Glutamatergic neuron (in vitro differentiated cells): ENCODE measurements around the gene CFAP61. TPM values are rescaled to one million over a fixed set of nuclear protein-coding genes. Genes with fewer than 3 reads are reported as not detected.
"Not testable (repeated sequence)": the region's sequence is repeated elsewhere in the genome, so short reads cannot be mapped to it uniquely, and the experiment has no call there.

ENCODE experiments used
- DNase-seq: peaks from one replicate; pipeline ENCODE4 v3.0.0; 2022
- H3K27ac Mint-ChIP-seq: one replicate; pipeline ENCODE4 v1.8.0; 2020; ENCODE audit warnings: mild to moderate bottlenecking, mixed read lengths, inconsistent platforms; ENCODE audit not compliant: unreplicated experiment
- H3K27me3 Mint-ChIP-seq: one replicate; pipeline ENCODE4 v1.8.0; 2020; ENCODE audit warnings: mild to moderate bottlenecking, moderate library complexity, mixed read lengths, inconsistent platforms; ENCODE audit not compliant: unreplicated experiment
- H3K36me3 Mint-ChIP-seq: one replicate; pipeline ENCODE4 v1.8.0; 2020; ENCODE audit warnings: mild to moderate bottlenecking, mixed read lengths, inconsistent platforms; ENCODE audit not compliant: unreplicated experiment
- H3K4me1 Mint-ChIP-seq: one replicate; pipeline ENCODE4 v1.8.0; 2020; ENCODE audit warnings: mild to moderate bottlenecking, low read depth, mixed read lengths, inconsistent platforms; ENCODE audit not compliant: unreplicated experiment
- H3K4me3 Mint-ChIP-seq: one replicate; pipeline ENCODE4 v1.8.0; 2020; ENCODE audit warnings: mild to moderate bottlenecking, mixed read lengths, inconsistent platforms; ENCODE audit not compliant: unreplicated experiment
- H3K9me3 Mint-ChIP-seq: one replicate; pipeline ENCODE4 v1.8.0; 2020; ENCODE audit warnings: mild to moderate bottlenecking, moderate library complexity, mixed read lengths, inconsistent platforms; ENCODE audit not compliant: unreplicated experiment
- CTCF ChIP-seq: fragments of 200-600 bp; sonication (generic); IDR thresholded peaks from one replicate; pipeline ENCODE4 v1.5.0; 2021; ENCODE audit not compliant: partially characterized antibody, unreplicated experiment
- total RNA-seq: library from RNA; stranded (reverse); fragmentation: NEBNext Ultra II Directional; extraction: Animal tissue kit (Norgen Biotek cat#: 25700); gene quantifications from one replicate; pipeline ENCODE4 v1.2.1, GENCODE V29; 2021; ENCODE audit not compliant: unreplicated experiment

The CFAP61 gene
- total RNA-seq, 1 donor from 2014 or later: 5.0 TPM

- Mint-ChIP-seq H3K4me1 (peaks cover 5% of the 10 kb centered on the region), H3K4me3 (no peak overlapping the region), H3K36me3 (peaks cover 3% of the 10 kb centered on the region), H3K27ac (no peak overlapping the region), H3K27me3 (peaks cover 6% of the 10 kb centered on the region), H3K9me3 (peaks cover 6% of the 10 kb centered on the region)
- DNase-seq: no peak
- no peak for TF ChIP-seq CTCF
These were observed 289.0 kb downstream of the CFAP61 start for GRCh38 chr20:20341371-20341770.

GRCh38 chr20:20342066-20342465 is 289.7 kb downstream of the CFAP61 start:
- peaks cover 5% of the 10 kb centered on the region for H3K4me1 Mint-ChIP-seq
- peaks cover 3% of the 10 kb centered on the region for H3K36me3 Mint-ChIP-seq
- peaks cover 4% of the 10 kb centered on the region for H3K27me3 Mint-ChIP-seq
- peaks cover 7% of the 10 kb centered on the region for H3K9me3 Mint-ChIP-seq
- H3K27ac Mint-ChIP-seq: no peak overlapping the region
- TF ChIP-seq CTCF: no peak
- no peak overlapping the region for H3K4me3 Mint-ChIP-seq
- DNase-seq: no peak

GRCh38 chr20:20343932-20344331 is 291.6 kb downstream of the CFAP61 start:
- peaks cover 16% of the 10 kb centered on the region for H3K36me3 Mint-ChIP-seq
- peaks cover 2% of the 10 kb centered on the region for H3K27me3 Mint-ChIP-seq
- H3K9me3 Mint-ChIP-seq: peaks cover 15% of the 10 kb centered on the region
- no peak for TF ChIP-seq CTCF
- DNase-seq: no peak
- no peak overlapping the region for H3K27ac Mint-ChIP-seq
- H3K4me3 Mint-ChIP-seq: no peak overlapping the region
- H3K4me1 Mint-ChIP-seq: peaks cover 5% of the 10 kb centered on the region

GRCh38 chr20:20344476-20344875 is 292.1 kb downstream of the CFAP61 start:
- Mint-ChIP-seq H3K27me3 (peaks cover 2% of the 10 kb centered on the region), H3K9me3 (peaks cover 15% of the 10 kb centered on the region), H3K36me3 (peaks cover 20% of the 10 kb centered on the region), H3K27ac (no peak overlapping the region), H3K4me1 (peaks cover 5% of the 10 kb centered on the region), H3K4me3 (no peak overlapping the region)
- no peak for TF ChIP-seq CTCF
- DNase-seq: no peak

- H3K27me3 Mint-ChIP-seq: peaks cover 11% of the 10 kb centered on the region
- peaks cover 17% of the 10 kb centered on the region for H3K36me3 Mint-ChIP-seq
- H3K4me3 Mint-ChIP-seq: no peak overlapping the region
- peaks cover 9% of the 10 kb centered on the region for H3K9me3 Mint-ChIP-seq
- DNase-seq: no peak
- no peak for TF ChIP-seq CTCF
- no peak overlapping the region for H3K27ac Mint-ChIP-seq
- no peaks in the 10 kb centered on the region for H3K4me1 Mint-ChIP-seq
These were observed 301.2 kb downstream of the CFAP61 start for GRCh38 chr20:20353576-20353975.

GRCh38 chr20:20355503-20355902 is 303.2 kb downstream of the CFAP61 start:
- not testable (repeated sequence) for H3K4me1 Mint-ChIP-seq, H3K4me3 Mint-ChIP-seq, H3K27ac Mint-ChIP-seq, H3K36me3 Mint-ChIP-seq, H3K9me3 Mint-ChIP-seq, DNase-seq
- peaks cover 15% of the 10 kb centered on the region for H3K27me3 Mint-ChIP-seq
